Endothelial cell of umbilical vein (primary cell): ENCODE results near the gene ARL5C.

Source experiments
- CTCF ChIP-seq, 2 donors: IDR thresholded peaks; 1 replicate in 1 of 2; 2 replicates in 1 of 2; pipeline ENCODE4 v1.5.1; 2011; ENCODE audit warnings: low read length in 2 of 2, mild to moderate bottlenecking in 2 of 2, moderate library complexity in 2 of 2, control low read depth in 1 of 2, inconsistent platforms in 1 of 2, low read depth in 1 of 2; ENCODE audit not compliant: insufficient read depth in 1 of 2; ENCODE audit errors: extremely low read depth in 1 of 2
- MYC ChIP-seq: IDR thresholded peaks from one replicate; pipeline ENCODE4 v1.6.1; 2011; ENCODE audit warnings: mild to moderate bottlenecking, low read depth, low read length

- peak; percentile 43 for TF ChIP-seq MYC
- no peak for TF ChIP-seq CTCF (IDR thresholded peaks at IDR 0.05; ENCODE audit: extremely low read depth in 1 of 2, insufficient read depth in 1 of 2, low read depth in 1 of 2, low read length in 2 of 2)
Measured at GRCh38 chr17:39200070-39200879, 34.3 kb upstream of the ARL5C start, which contains the start of gene RPL19.
